ENCODE results near the gene USP17L28. TPM values are rescaled to one million over a fixed set of nuclear protein-coding genes. Genes with fewer than 3 reads are reported as not detected.
"Not testable (repeated sequence)": the region's sequence is repeated elsewhere in the genome, so short reads cannot be mapped to it uniquely, and the experiment has no call there.

Gene USP17L28, protein sequence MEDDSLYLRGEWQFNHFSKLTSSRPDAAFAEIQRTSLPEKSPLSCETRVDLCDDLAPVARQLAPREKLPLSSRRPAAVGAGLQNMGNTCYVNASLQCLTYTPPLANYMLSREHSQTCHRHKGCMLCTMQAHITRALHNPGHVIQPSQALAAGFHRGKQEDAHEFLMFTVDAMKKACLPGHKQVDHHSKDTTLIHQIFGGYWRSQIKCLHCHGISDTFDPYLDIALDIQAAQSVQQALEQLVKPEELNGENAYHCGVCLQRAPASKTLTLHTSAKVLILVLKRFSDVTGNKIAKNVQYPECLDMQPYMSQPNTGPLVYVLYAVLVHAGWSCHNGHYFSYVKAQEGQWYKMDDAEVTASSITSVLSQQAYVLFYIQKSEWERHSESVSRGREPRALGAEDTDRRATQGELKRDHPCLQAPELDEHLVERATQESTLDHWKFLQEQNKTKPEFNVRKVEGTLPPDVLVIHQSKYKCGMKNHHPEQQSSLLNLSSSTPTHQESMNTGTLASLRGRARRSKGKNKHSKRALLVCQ
- total RNA-seq (2014; rRNA removed; shearing (Covaris generic)) = not detected in 2 replicates

DNA sequence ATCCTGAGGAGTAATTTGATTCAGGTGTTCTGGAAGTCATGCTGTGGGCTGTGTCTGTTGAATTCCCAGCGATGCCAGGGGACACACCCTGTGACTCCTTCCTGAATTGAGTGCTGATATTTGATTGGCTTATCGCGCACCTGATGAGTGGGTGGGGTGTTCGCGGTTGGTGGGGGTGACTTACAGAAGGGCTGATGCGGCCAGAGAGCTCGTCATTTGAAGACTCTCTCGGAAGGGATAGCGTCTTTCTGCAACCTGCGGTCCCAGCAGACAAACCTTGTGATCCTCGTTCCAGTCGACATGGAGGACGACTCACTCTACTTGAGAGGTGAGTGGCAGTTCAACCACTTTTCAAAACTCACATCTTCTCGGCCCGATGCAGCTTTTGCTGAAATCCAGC, at the start of gene USP17L28:
Gene USP17L28 (plus strand): TSS at position 301 of the 400 bp plus-strand sequence. CDS start 0 bp downstream, at position 301.
- DNase-seq (ENCODE audit: low spot score); in situ Hi-C loops (cut with HindIII; ENCODE audit: low sequenced_read_pairs): not testable (repeated sequence)

- in situ Hi-C loops (cut with HindIII; ENCODE audit: low sequenced_read_pairs); DNase-seq (ENCODE audit: low spot score): not testable (repeated sequence)
Observed at GRCh38 chr4:9324191-9324590, 24.5 kb upstream of the USP17L28 start.

- in situ Hi-C loops (cut with HindIII; ENCODE audit: low sequenced_read_pairs) = not testable (repeated sequence)
Observed at GRCh38 chr4:9324865-9325264, 23.8 kb upstream of the USP17L28 start, which contains the start of gene USP17L24. USP17L24 (plus strand) TSS chr4:9325165; CDS start chr4:9325165, 0 bp downstream.

DNA sequence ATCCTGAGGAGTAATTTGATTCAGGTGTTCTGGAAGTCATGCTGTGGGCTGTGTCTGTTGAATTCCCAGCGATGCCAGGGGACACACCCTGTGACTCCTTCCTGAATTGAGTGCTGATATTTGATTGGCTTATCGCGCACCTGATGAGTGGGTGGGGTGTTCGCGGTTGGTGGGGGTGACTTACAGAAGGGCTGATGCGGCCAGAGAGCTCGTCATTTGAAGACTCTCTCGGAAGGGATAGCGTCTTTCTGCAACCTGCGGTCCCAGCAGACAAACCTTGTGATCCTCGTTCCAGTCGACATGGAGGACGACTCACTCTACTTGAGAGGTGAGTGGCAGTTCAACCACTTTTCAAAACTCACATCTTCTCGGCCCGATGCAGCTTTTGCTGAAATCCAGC, 19.1 kb upstream of the USP17L28 start, which contains the start of gene USP17L25:
Gene USP17L25 (plus strand): TSS at position 301 of the 400 bp plus-strand sequence. CDS start 0 bp downstream, at position 301.
- DNase-seq (ENCODE audit: low spot score); in situ Hi-C loops (cut with HindIII; ENCODE audit: low sequenced_read_pairs): not testable (repeated sequence)

More at GRCh38 chr4:9324865-9325264, 23.8 kb upstream of the USP17L28 start, which contains the start of gene USP17L24:
- not testable (repeated sequence) for DNase-seq (ENCODE audit: low spot score)

GRCh38 chr4:9334358-9334757, 14.3 kb upstream of the USP17L28 start, which contains the start of gene USP17L26:
USP17L26 (plus strand) TSS chr4:9334658; CDS start chr4:9334658, 0 bp downstream.
- in situ Hi-C loops (cut with HindIII; ENCODE audit: low sequenced_read_pairs) = not testable (repeated sequence)

DNA sequence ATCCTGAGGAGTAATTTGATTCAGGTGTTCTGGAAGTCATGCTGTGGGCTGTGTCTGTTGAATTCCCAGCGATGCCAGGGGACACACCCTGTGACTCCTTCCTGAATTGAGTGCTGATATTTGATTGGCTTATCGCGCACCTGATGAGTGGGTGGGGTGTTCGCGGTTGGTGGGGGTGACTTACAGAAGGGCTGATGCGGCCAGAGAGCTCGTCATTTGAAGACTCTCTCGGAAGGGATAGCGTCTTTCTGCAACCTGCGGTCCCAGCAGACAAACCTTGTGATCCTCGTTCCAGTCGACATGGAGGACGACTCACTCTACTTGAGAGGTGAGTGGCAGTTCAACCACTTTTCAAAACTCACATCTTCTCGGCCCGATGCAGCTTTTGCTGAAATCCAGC, 9.6 kb upstream of the USP17L28 start, which contains the start of gene USP17L5:
Gene USP17L5 (plus strand): TSS at position 301 of the 400 bp plus-strand sequence. CDS start 0 bp downstream, at position 301.
- in situ Hi-C loops (cut with HindIII; ENCODE audit: low sequenced_read_pairs); DNase-seq (ENCODE audit: low spot score): not testable (repeated sequence)

More at GRCh38 chr4:9334358-9334757, 14.3 kb upstream of the USP17L28 start, which contains the start of gene USP17L26:
- DNase-seq (ENCODE audit: low spot score) = not testable (repeated sequence)

GRCh38 chr4:9343848-9344247, 4.8 kb upstream of the USP17L28 start, which contains the start of gene USP17L27:
USP17L27 (plus strand) TSS chr4:9344148; CDS start chr4:9344148, 0 bp downstream.
- in situ Hi-C loops (cut with HindIII; ENCODE audit: low sequenced_read_pairs); DNase-seq (ENCODE audit: low spot score): not testable (repeated sequence)

DNA sequence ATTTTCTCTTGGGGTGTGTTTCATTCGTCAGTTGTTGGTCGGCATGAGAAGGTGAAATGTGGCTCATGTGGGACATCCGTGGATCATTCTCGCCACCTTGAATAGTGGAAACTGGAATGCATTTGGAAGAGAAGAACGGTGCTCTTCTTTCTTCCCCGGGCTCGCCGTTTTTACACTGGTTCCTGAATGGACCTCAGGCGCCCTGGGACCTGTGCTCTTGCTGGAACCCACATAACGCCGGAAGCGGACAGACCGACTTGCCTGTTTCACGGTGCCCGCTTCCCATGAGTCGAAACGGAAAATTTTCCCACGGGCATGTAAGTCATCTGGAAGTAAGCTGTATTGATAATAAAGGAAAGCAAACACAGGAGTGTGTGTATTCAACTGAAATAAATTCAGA, 2.2 kb downstream of the USP17L28 start:
- in situ Hi-C loops (cut with HindIII; ENCODE audit: low sequenced_read_pairs); DNase-seq (ENCODE audit: low spot score): not testable (repeated sequence)

DNA sequence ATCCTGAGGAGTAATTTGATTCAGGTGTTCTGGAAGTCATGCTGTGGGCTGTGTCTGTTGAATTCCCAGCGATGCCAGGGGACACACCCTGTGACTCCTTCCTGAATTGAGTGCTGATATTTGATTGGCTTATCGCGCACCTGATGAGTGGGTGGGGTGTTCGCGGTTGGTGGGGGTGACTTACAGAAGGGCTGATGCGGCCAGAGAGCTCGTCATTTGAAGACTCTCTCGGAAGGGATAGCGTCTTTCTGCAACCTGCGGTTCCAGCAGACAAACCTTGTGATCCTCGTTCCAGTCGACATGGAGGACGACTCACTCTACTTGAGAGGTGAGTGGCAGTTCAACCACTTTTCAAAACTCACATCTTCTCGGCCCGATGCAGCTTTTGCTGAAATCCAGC, 4.6 kb downstream of the USP17L28 start, which contains the start of gene USP17L29:
Gene USP17L29 (plus strand): TSS at position 301 of the 400 bp plus-strand sequence. CDS start 0 bp downstream, at position 301.
- in situ Hi-C loops (cut with HindIII; ENCODE audit: low sequenced_read_pairs) = not testable (repeated sequence)

DNA sequence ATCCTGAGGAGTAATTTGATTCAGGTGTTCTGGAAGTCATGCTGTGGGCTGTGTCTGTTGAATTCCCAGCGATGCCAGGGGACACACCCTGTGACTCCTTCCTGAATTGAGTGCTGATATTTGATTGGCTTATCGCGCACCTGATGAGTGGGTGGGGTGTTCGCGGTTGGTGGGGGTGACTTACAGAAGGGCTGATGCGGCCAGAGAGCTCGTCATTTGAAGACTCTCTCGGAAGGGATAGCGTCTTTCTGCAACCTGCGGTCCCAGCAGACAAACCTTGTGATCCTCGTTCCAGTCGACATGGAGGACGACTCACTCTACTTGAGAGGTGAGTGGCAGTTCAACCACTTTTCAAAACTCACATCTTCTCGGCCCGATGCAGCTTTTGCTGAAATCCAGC, 14.1 kb downstream of the USP17L28 start, which contains the start of gene USP17L30:
Gene USP17L30 (plus strand): TSS at position 301 of the 400 bp plus-strand sequence. CDS start 0 bp downstream, at position 301.
- in situ Hi-C loops (cut with HindIII; ENCODE audit: low sequenced_read_pairs); DNase-seq (ENCODE audit: low spot score): not testable (repeated sequence)

More for the DNA sequence above, 4.6 kb downstream of the USP17L28 start, which contains the start of gene USP17L29:
- not testable (repeated sequence) for DNase-seq (ENCODE audit: low spot score)

DNA sequence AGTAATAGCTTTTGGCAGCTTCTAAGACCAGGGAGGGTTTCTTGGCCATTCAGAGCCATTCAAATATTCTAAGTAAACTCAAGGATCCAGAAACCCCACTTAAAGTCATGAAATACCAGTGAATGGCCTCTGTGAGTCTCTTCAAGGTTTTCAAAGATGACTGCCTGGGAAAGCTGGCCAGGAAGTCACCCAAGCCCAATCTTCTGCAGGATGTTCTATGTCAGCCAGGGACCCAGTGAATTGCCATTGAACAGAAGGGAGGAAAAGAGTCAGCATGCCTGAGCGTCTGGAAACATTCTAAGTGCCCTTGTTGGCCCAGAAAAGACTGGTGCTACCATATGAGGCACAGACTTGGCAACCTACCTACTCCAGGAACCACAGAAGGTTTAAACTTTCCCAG, 31.2 kb downstream of the USP17L28 start:
- DNase-seq (ENCODE audit: low spot score); in situ Hi-C loops (cut with HindIII; ENCODE audit: low sequenced_read_pairs): not testable (repeated sequence)

- in situ Hi-C loops (cut with HindIII; ENCODE audit: low sequenced_read_pairs); DNase-seq (ENCODE audit: low spot score): not testable (repeated sequence)
Observed at GRCh38 chr4:9381012-9381534, 32.4 kb downstream of the USP17L28 start.

- in situ Hi-C loops (cut with HindIII; ENCODE audit: low sequenced_read_pairs) = no loop called here
- no peak for DNase-seq (ENCODE audit: low spot score)
Observed at GRCh38 chr4:9384126-9384525, 35.4 kb downstream of the USP17L28 start.

DNA sequence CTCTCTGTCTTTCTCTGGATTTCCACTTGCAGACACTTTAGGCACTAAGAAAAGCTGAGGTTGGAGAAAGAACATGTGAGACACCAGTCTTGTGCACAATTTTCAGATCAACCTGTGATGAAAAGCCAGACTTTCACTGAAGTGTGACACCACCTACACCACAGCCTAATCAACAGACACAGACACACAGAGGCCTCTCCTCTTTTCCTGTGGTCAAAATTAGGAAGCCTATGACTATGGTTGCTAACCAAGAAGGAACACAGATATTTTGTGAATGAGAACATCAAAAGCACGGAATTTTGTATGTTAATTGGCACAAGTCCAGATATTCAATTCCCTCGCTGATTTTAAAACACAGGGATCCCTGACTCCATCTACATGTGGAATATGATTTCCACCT, 40.3 kb downstream of the USP17L28 start:
- DNase-seq (ENCODE audit: low spot score); in situ Hi-C loops (cut with HindIII; ENCODE audit: low sequenced_read_pairs): not testable (repeated sequence)

Other genes with a start within 250 kb of the USP17L28 start
- not detected in 2 replicates for gene FAM90A26, start 178.5 kb upstream of the USP17L28 start, total RNA-seq (2014; rRNA removed; shearing (Covaris generic))
- not detected in 2 replicates for gene USP17L10, start 138.2 kb upstream of the USP17L28 start, total RNA-seq (2014; rRNA removed; shearing (Covaris generic))
- not detected in 2 replicates for gene USP17L11, start 133.5 kb upstream of the USP17L28 start, total RNA-seq (2014; rRNA removed; shearing (Covaris generic))
- gene USP17L12, start 128.7 kb upstream of the USP17L28 start, total RNA-seq (2014; rRNA removed; shearing (Covaris generic)) = not detected in 2 replicates
- not detected in 2 replicates for gene USP17L13, start 124.0 kb upstream of the USP17L28 start, total RNA-seq (2014; rRNA removed; shearing (Covaris generic))
- not detected in 2 replicates for gene USP17L15, start 114.5 kb upstream of the USP17L28 start, total RNA-seq (2014; rRNA removed; shearing (Covaris generic))
- gene USP17L17, start 105.0 kb upstream of the USP17L28 start, total RNA-seq (2014; rRNA removed; shearing (Covaris generic)) = not detected in 2 replicates
- not detected in 2 replicates for gene USP17L18, start 100.3 kb upstream of the USP17L28 start, total RNA-seq (2014; rRNA removed; shearing (Covaris generic))
- gene USP17L19, start 95.5 kb upstream of the USP17L28 start, total RNA-seq (2014; rRNA removed; shearing (Covaris generic)) = not detected in 2 replicates
- gene USP17L20, start 90.8 kb upstream of the USP17L28 start, total RNA-seq (2014; rRNA removed; shearing (Covaris generic)) = not detected in 2 replicates
- gene USP17L21, start 86.0 kb upstream of the USP17L28 start, total RNA-seq (2014; rRNA removed; shearing (Covaris generic)) = not detected in 2 replicates
- not detected in 2 replicates for gene USP17L22, start 81.3 kb upstream of the USP17L28 start, total RNA-seq (2014; rRNA removed; shearing (Covaris generic))
- not detected in 2 replicates for gene USP17L24, start 23.7 kb upstream of the USP17L28 start, total RNA-seq (2014; rRNA removed; shearing (Covaris generic))
- gene USP17L25, start 19.0 kb upstream of the USP17L28 start, total RNA-seq (2014; rRNA removed; shearing (Covaris generic)) = not detected in 2 replicates
- not detected in 2 replicates for gene USP17L26, start 14.2 kb upstream of the USP17L28 start, total RNA-seq (2014; rRNA removed; shearing (Covaris generic))
- not detected in 2 replicates for gene USP17L5, start 9.5 kb upstream of the USP17L28 start, total RNA-seq (2014; rRNA removed; shearing (Covaris generic))
- gene USP17L27, start 4.7 kb upstream of the USP17L28 start, total RNA-seq (2014; rRNA removed; shearing (Covaris generic)) = not detected in 2 replicates
- gene USP17L29, start 4.7 kb downstream of the USP17L28 start, total RNA-seq (2014; rRNA removed; shearing (Covaris generic)) = not detected in 2 replicates
- gene USP17L30, start 14.2 kb downstream of the USP17L28 start, total RNA-seq (2014; rRNA removed; shearing (Covaris generic)) = not detected in 2 replicates
- not detected in 2 replicates for gene DEFB131A, start 95.5 kb downstream of the USP17L28 start, total RNA-seq (2014; rRNA removed; shearing (Covaris generic))